H9 (cell line): ENCODE data around the gene HECTD1. TPM values are rescaled to one million over a fixed set of nuclear protein-coding genes. Genes with fewer than 3 reads are reported as not detected.

Experiments used
- DNase-seq: peaks from one replicate; pipeline ENCODE4 v3.0.0-alpha.2; 2017
- H2AFZ ChIP-seq: one replicate; pipeline ENCODE4 v1.6.1; 2013; ENCODE audit warnings: mild to moderate bottlenecking, low read length, control low read depth, moderate library complexity
- H2AK5ac ChIP-seq: 2 replicates; pipeline ENCODE4 v1.6.1; 2013; ENCODE audit warnings: low read length, control low read depth, mixed read lengths; ENCODE audit not compliant: insufficient read length
- H2BK120ac ChIP-seq: one replicate; pipeline ENCODE4 v1.6.1; 2013; ENCODE audit warnings: low read depth, mild to moderate bottlenecking, low read length, control low read depth, inconsistent platforms; ENCODE audit not compliant: poor library complexity, severe bottlenecking
- H2BK12ac ChIP-seq: 2 replicates; pipeline ENCODE4 v1.6.1; 2013; ENCODE audit warnings: low read length, control low read depth, mixed read lengths, low read depth; ENCODE audit not compliant: insufficient read length
- H2BK15ac ChIP-seq: 2 replicates; pipeline ENCODE4 v1.6.1; 2013; ENCODE audit warnings: low read depth, low read length, control low read depth
- H2BK20ac ChIP-seq: one replicate; pipeline ENCODE4 v1.6.1; 2013; ENCODE audit warnings: low read depth, mild to moderate bottlenecking, low read length, control low read depth, inconsistent platforms; ENCODE audit not compliant: poor library complexity, severe bottlenecking
- H2BK5ac ChIP-seq: 2 replicates; pipeline ENCODE4 v1.6.1; 2013; ENCODE audit warnings: low read length, control low read depth, mixed read lengths; ENCODE audit not compliant: insufficient read length
- H3K14ac ChIP-seq: 2 replicates; pipeline ENCODE4 v1.6.1; 2013; ENCODE audit warnings: low read length, control low read depth; ENCODE audit not compliant: insufficient read depth
- H3K18ac ChIP-seq: 2 replicates; pipeline ENCODE4 v1.6.1; 2013; ENCODE audit warnings: low read depth, mild to moderate bottlenecking, mixed read lengths, low read length, control low read depth; ENCODE audit not compliant: insufficient read length
- H3K23ac ChIP-seq: 2 replicates; pipeline ENCODE4 v1.6.1; 2013; ENCODE audit warnings: low read length, control low read depth, mixed read lengths, low read depth; ENCODE audit not compliant: insufficient read length
- H3K23me2 ChIP-seq: 2 replicates; pipeline ENCODE4 v1.6.1; 2013; ENCODE audit warnings: low read depth, mild to moderate bottlenecking, mixed read lengths, low read length, control low read depth; ENCODE audit not compliant: insufficient read length, poor library complexity, severe bottlenecking
- H3K27ac ChIP-seq: 2 replicates; pipeline ENCODE4 v1.5.1; 2013; ENCODE audit warnings: low read length, control low read depth, mixed read lengths, low read depth; ENCODE audit not compliant: insufficient read length
- H3K27me3 ChIP-seq: 2 replicates; pipeline ENCODE4 v1.6.1; 2013; ENCODE audit warnings: low read length, control low read depth, inconsistent platforms; ENCODE audit not compliant: insufficient read depth
- H3K4ac ChIP-seq: 2 replicates; pipeline ENCODE4 v1.6.1; 2013; ENCODE audit warnings: low read depth, mild to moderate bottlenecking, control low read depth, inconsistent platforms, low read length, moderate library complexity
- H3K4me1 ChIP-seq: 2 replicates; pipeline ENCODE4 v1.6.1; 2013; ENCODE audit warnings: low read length, control low read depth, inconsistent platforms; ENCODE audit not compliant: insufficient read depth
- H3K4me2 ChIP-seq: 2 replicates; pipeline ENCODE4 v1.6.1; 2013; ENCODE audit warnings: low read length, control low read depth, mixed read lengths; ENCODE audit not compliant: insufficient read length, insufficient read depth
- H3K56ac ChIP-seq: 2 replicates; pipeline ENCODE4 v1.6.1; 2013; ENCODE audit warnings: low read depth, mild to moderate bottlenecking, mixed read lengths, low read length, control low read depth; ENCODE audit not compliant: insufficient read length
- H3K79me1 ChIP-seq: 2 replicates; pipeline ENCODE4 v1.6.1; 2013; ENCODE audit warnings: low read depth, mild to moderate bottlenecking, moderate library complexity, low read length, control low read depth, inconsistent platforms; ENCODE audit not compliant: insufficient read depth, poor library complexity, severe bottlenecking
- H3K79me2 ChIP-seq: 2 replicates; pipeline ENCODE4 v1.6.1; 2013; ENCODE audit warnings: low read length, control low read depth, inconsistent platforms; ENCODE audit not compliant: insufficient read depth
- H3K9ac ChIP-seq: 2 replicates; pipeline ENCODE4 v1.6.1; 2013; ENCODE audit warnings: low read length, control low read depth, mixed read lengths; ENCODE audit not compliant: insufficient read length; ENCODE audit errors: extremely low read depth
- H3K9me3 ChIP-seq: one replicate; pipeline ENCODE4 v1.6.1; 2013; ENCODE audit warnings: low read depth, low read length, inconsistent platforms; ENCODE audit not compliant: control insufficient read depth
- H3T11ph ChIP-seq: one replicate; pipeline ENCODE4 v1.6.1; 2013; ENCODE audit warnings: mild to moderate bottlenecking, low read length, control low read depth, inconsistent platforms
- H4K20me1 ChIP-seq: one replicate; pipeline ENCODE4 v1.6.1; 2013; ENCODE audit not compliant: control insufficient read depth, insufficient read length, insufficient read depth
- H4K5ac ChIP-seq: 2 replicates; pipeline ENCODE4 v1.6.1; 2013; ENCODE audit warnings: low read depth, mild to moderate bottlenecking, mixed read lengths, low read length, control low read depth; ENCODE audit not compliant: insufficient read length
- H4K8ac ChIP-seq: replicated peaks from 2 replicates; pipeline ENCODE4 v1.6.1; 2013; ENCODE audit warnings: low read length, control low read depth, mixed read lengths, low read depth; ENCODE audit not compliant: insufficient read length
- H4K91ac ChIP-seq: 2 replicates; pipeline ENCODE4 v1.6.1; 2013; ENCODE audit warnings: low read depth, mild to moderate bottlenecking, moderate library complexity, mixed read lengths, low read length, control low read depth; ENCODE audit not compliant: insufficient read length
- H3K27ac Mint-ChIP-seq, 3 experiments: 2 replicates in 2 of 3; 3 replicates in 1 of 3; pipeline ENCODE4 v1.8.0; 2020 to 2021; ENCODE audit warnings: mixed read lengths in 3 of 3, mild to moderate bottlenecking in 1 of 3, moderate library complexity in 1 of 3
- H3K27me3 Mint-ChIP-seq: 2 replicates; pipeline ENCODE4 v1.8.0; 2021; ENCODE audit warnings: low read depth, mild to moderate bottlenecking, moderate library complexity, mixed read lengths
- H3K36me3 Mint-ChIP-seq, 3 experiments: 2 replicates in 2 of 3; 3 replicates in 1 of 3; pipeline ENCODE4 v1.8.0; 2020 to 2021; ENCODE audit warnings: low read depth in 3 of 3, mixed read lengths in 3 of 3; ENCODE audit not compliant: insufficient read depth in 1 of 3
- H3K4me1 Mint-ChIP-seq, 2 experiments: 2 replicates each; pipeline ENCODE4 v1.8.0; 2020; ENCODE audit warnings: mixed read lengths in 2 of 2
- H3K4me3 Mint-ChIP-seq, 2 experiments: 2 replicates in 1 of 2; 3 replicates in 1 of 2; pipeline ENCODE4 v1.8.0; 2020 to 2021; ENCODE audit warnings: mild to moderate bottlenecking in 2 of 2, mixed read lengths in 2 of 2, moderate library complexity in 1 of 2
- H3K9me3 Mint-ChIP-seq, 2 experiments: 2 replicates in 1 of 2; 3 replicates in 1 of 2; pipeline ENCODE4 v1.8.0; 2020; ENCODE audit warnings: mild to moderate bottlenecking in 2 of 2, mixed read lengths in 2 of 2, moderate library complexity in 1 of 2
- CTCF ChIP-seq: fragments of 200-600 bp; sonication (generic); conservative IDR thresholded peaks from 3 replicates; pipeline ENCODE4 v1.8.0; 2021; ENCODE audit warnings: antibody characterized with exemption, mild to moderate bottlenecking
- WGBS: extraction: QIAGEN DNeasy Blood & Tissue Kit; methylation state at CpG from one replicate; pipeline ENCODE4 v1.1.7; 2013; ENCODE audit warnings: missing lambda C conversion rate, low lambda C conversion rate, mixed read lengths; ENCODE audit not compliant: insufficient read length; ENCODE audit errors: extremely low coverage; 5-methylcytosine and 5-hydroxymethylcytosine counted together
- total RNA-seq: library from RNA; stranded (reverse); gene quantifications from 2 replicates; pipeline ENCODE4 v1.2.1, GENCODE V29; 2021

The HECTD1 gene
- total RNA-seq, 1 experiment from 2014 or later, result 135 TPM

- Histone ChIP-seq H3K18ac (no peak overlapping the region), H2BK5ac (no peak overlapping the region), H3K23ac (no peak overlapping the region), H3K79me2 (no peaks in the 10 kb centered on the region), H2BK12ac (no peak overlapping the region), H3K56ac (no peak overlapping the region), H3T11ph (no peak overlapping the region), H3K23me2 (no peaks in the 10 kb centered on the region), H2AFZ (no peak overlapping the region), H3K27me3 (no peaks in the 10 kb centered on the region), H3K14ac (no peak overlapping the region), H3K79me1 (no peaks in the 10 kb centered on the region), H2BK120ac (no peak overlapping the region), H2AK5ac (no peak overlapping the region), H3K27ac (no peak overlapping the region), H3K9ac (no peak overlapping the region), H2BK15ac (no peak overlapping the region), H2BK20ac (no peak overlapping the region), H3K9me3 (no peaks in the 10 kb centered on the region), H3K4me1 (no peaks in the 10 kb centered on the region), H4K20me1 (no peaks in the 10 kb centered on the region), H4K5ac (no peak overlapping the region), H4K91ac (no peak overlapping the region), H3K4ac (no peak overlapping the region), H3K4me2 (no peak overlapping the region), H4K8ac (no peak overlapping the region)
- no peaks in the 10 kb centered on the region for H3K27me3 Mint-ChIP-seq
- H3K27ac Mint-ChIP-seq, result no peak overlapping the region
- peaks cover 0 to 11% (median 2%) of the 10 kb centered on the region in 3 experiments; a peak in 3 of 7 replicates for H3K36me3 Mint-ChIP-seq
- no peak for DNase-seq
- no peak overlapping the region for H3K4me3 Mint-ChIP-seq
- no peaks in the 10 kb centered on the region for H3K9me3 Mint-ChIP-seq
- no peak for TF ChIP-seq CTCF
- H3K4me1 Mint-ChIP-seq, result no peaks in the 10 kb centered on the region
- WGBS, result no CpG with 5 or more reads among the region's 3 CpGs
Observed at GRCh38 chr14:31069343-31069742, 138.2 kb downstream of the HECTD1 start.
